Keratinocyte (primary cell): ENCODE measurements around the gene ZNHIT3.
"Not testable (repeated sequence)": the region's sequence is repeated elsewhere in the genome, so short reads cannot be mapped to it uniquely, and the experiment has no call there.

Experiments used
- CTCF ChIP-seq, 3 experiments: IDR thresholded peaks in 1 of 3; conservative IDR thresholded peaks in 1 of 3; optimal IDR thresholded peaks in 1 of 3; 2 replicates in 2 of 3; 3 replicates in 1 of 3; pipeline versions ENCODE3 to v1.5.1; 2011; ENCODE audit warnings: low read length in 3 of 3, mild to moderate bottlenecking in 3 of 3, moderate library complexity in 2 of 3, control low read depth in 1 of 3, inconsistent platforms in 1 of 3; ENCODE audit not compliant: insufficient read depth in 2 of 3; ENCODE audit errors: extremely low read depth in 1 of 3
- EZH2 ChIP-seq: IDR thresholded peaks from one replicate; pipeline ENCODE4 v1.6.1; 2012; ENCODE audit warnings: inconsistent platforms, mild to moderate bottlenecking, low read length, moderate library complexity

- not testable (repeated sequence) for TF ChIP-seq EZH2; CTCF (optimal IDR thresholded peaks at IDR 0.05 in 1 of 3, IDR thresholded peaks at IDR 0.05 in 1 of 3, conservative IDR thresholded peaks at IDR 0.05 in 1 of 3; ENCODE audit: extremely low read depth in 1 of 3, insufficient read depth in 2 of 3, low read length in 3 of 3)
Measured at GRCh38 chr17:36457701-36458100, 28.8 kb upstream of the ZNHIT3 start.
